IMR-90 (cell line): ENCODE data around the gene ELOVL1. TPM values are rescaled to one million over a fixed set of nuclear protein-coding genes. Genes with fewer than 3 reads are reported as not detected.

Experiments
- ATAC-seq: fragments of 200-7000 bp; cut with Tn5 transposase; 2 replicates; pipeline ENCODE4 v1.9.1; 2020; ENCODE audit warnings: low read depth, mild to moderate bottlenecking, moderate library complexity
- BruUV-seq: library from RNA; stranded (reverse); fragments of 400-500 nt; replicated peaks from 2 replicates; lab custom pipeline; 2021; lab: Mats Ljungman, UMichigan
- CTCF ChIA-PET: fragments of 300-600 bp; formaldehyde crosslinking; extraction: SDS; loops from one replicate; lab custom pipeline; 2021; ENCODE audit warnings: antibody characterized with exemption; lab: Yijun Ruan, JAX
- POLR2A ChIA-PET: fragments of 300-600 bp; sonication (Branson Sonifier 250); formaldehyde crosslinking; loops from one replicate; lab custom pipeline; 2022; ENCODE audit warnings: antibody characterized with exemption; ENCODE audit not compliant: unreplicated experiment; lab: Charles Lee
- DNase-seq: peaks from one replicate; pipeline ENCODE4 v3.0.0; 2013
- H2AFZ ChIP-seq: replicated peaks from 2 replicates; pipeline ENCODE3; 2013; ENCODE audit warnings: low read length, mild to moderate bottlenecking; ENCODE audit not compliant: poor library complexity
- H2AK5ac ChIP-seq: 2 replicates; pipeline ENCODE4 v1.6.1; 2013; ENCODE audit warnings: low read depth, low read length, inconsistent platforms
- H2AK9ac ChIP-seq: replicated peaks from 2 replicates; pipeline ENCODE3; 2013; ENCODE audit warnings: mild to moderate bottlenecking, low read depth, low read length, moderate library complexity; ENCODE audit not compliant: poor library complexity
- H2BK120ac ChIP-seq: 2 replicates; pipeline ENCODE4 v1.6.1; 2013; ENCODE audit warnings: low read depth, low read length, inconsistent platforms
- H2BK15ac ChIP-seq: 3 replicates; pipeline ENCODE4 v1.6.1; 2013; ENCODE audit warnings: low read depth, low read length, inconsistent platforms
- H2BK20ac ChIP-seq: 2 replicates; pipeline ENCODE4 v1.6.1; 2013; ENCODE audit warnings: low read depth, mild to moderate bottlenecking, inconsistent platforms, low read length, moderate library complexity
- H2BK5ac ChIP-seq: 2 replicates; pipeline ENCODE4 v1.6.1; 2013; ENCODE audit warnings: mild to moderate bottlenecking, low read depth, low read length, inconsistent platforms; ENCODE audit not compliant: poor library complexity, severe bottlenecking
- H3K14ac ChIP-seq: replicated peaks from 2 replicates; pipeline ENCODE4 v1.6.1; 2013; ENCODE audit warnings: low read depth, low read length, inconsistent platforms
- H3K18ac ChIP-seq: 2 replicates; pipeline ENCODE4 v1.6.1; 2013; ENCODE audit warnings: low read depth, low read length, control low read depth
- H3K23ac ChIP-seq: 2 replicates; pipeline ENCODE4 v1.6.1; 2013; ENCODE audit warnings: low read depth, low read length, inconsistent platforms
- H3K27ac ChIP-seq: 2 replicates; pipeline ENCODE4 v1.5.1; 2013; ENCODE audit warnings: mild to moderate bottlenecking, control low read depth, low read length; ENCODE audit not compliant: insufficient read depth
- H3K27me3 ChIP-seq: 2 replicates; pipeline ENCODE4 v1.6.1; 2013; ENCODE audit warnings: low read length; ENCODE audit not compliant: control insufficient read depth, insufficient read depth
- H3K36me3 ChIP-seq: 2 replicates; pipeline ENCODE4 v1.6.1; 2013; ENCODE audit warnings: low read length, mixed read lengths; ENCODE audit not compliant: control insufficient read depth, insufficient read depth
- H3K4ac ChIP-seq: 2 replicates; pipeline ENCODE4 v1.6.1; 2013; ENCODE audit warnings: low read depth, low read length, inconsistent platforms
- H3K4me1 ChIP-seq: 2 replicates; pipeline ENCODE4 v1.6.1; 2013; ENCODE audit warnings: low read length, mixed read lengths; ENCODE audit not compliant: control insufficient read depth, insufficient read depth
- H3K4me2 ChIP-seq: 2 replicates; pipeline ENCODE4 v1.6.1; 2013; ENCODE audit warnings: low read depth, mild to moderate bottlenecking, control low read depth, low read length, moderate library complexity
- H3K4me3 ChIP-seq: 2 replicates; pipeline ENCODE4 v1.5.1; 2013; ENCODE audit warnings: low read depth, mild to moderate bottlenecking, control low read depth, low read length, moderate library complexity; ENCODE audit not compliant: insufficient read depth
- H3K56ac ChIP-seq: 2 replicates; pipeline ENCODE4 v1.6.1; 2013; ENCODE audit warnings: low read length, inconsistent platforms; ENCODE audit not compliant: insufficient read depth; ENCODE audit errors: extremely low read depth
- H3K79me1 ChIP-seq, 2 experiments: 2 replicates each; pipeline ENCODE4 v1.6.1; 2013; ENCODE audit warnings: low read length in 2 of 2, inconsistent platforms in 1 of 2, low read depth in 1 of 2
- H3K9ac ChIP-seq: 2 replicates; pipeline ENCODE4 v1.6.1; 2013; ENCODE audit warnings: low read depth, low read length, control low read depth
- H3K9me1 ChIP-seq: 2 replicates; pipeline ENCODE4 v1.6.1; 2013; ENCODE audit warnings: low read length, inconsistent platforms; ENCODE audit not compliant: insufficient read depth
- H3K9me3 ChIP-seq: 2 replicates; pipeline ENCODE4 v1.6.1; 2013; ENCODE audit warnings: low read length; ENCODE audit not compliant: control insufficient read depth, insufficient read depth
- H4K20me1 ChIP-seq: 2 replicates; pipeline ENCODE4 v1.6.1; 2013; ENCODE audit warnings: low read length, inconsistent platforms; ENCODE audit not compliant: insufficient read depth
- H4K5ac ChIP-seq: 2 replicates; pipeline ENCODE4 v1.6.1; 2013; ENCODE audit warnings: mild to moderate bottlenecking, low read depth, low read length, control low read depth
- H4K8ac ChIP-seq, 2 experiments: 2 replicates each; pipeline ENCODE4 v1.6.1; 2013; ENCODE audit warnings: low read depth in 2 of 2, low read length in 2 of 2, control low read depth in 1 of 2, inconsistent platforms in 1 of 2
- H4K91ac ChIP-seq: 2 replicates; pipeline ENCODE4 v1.6.1; 2013; ENCODE audit warnings: low read depth, low read length, inconsistent platforms; ENCODE audit not compliant: insufficient read depth
- BHLHE40 ChIP-seq: fragments of 150-350 bp; IDR thresholded peaks from 2 replicates; pipeline ENCODE4 v1.6.1; 2016; ENCODE audit warnings: mild to moderate bottlenecking, low read depth, low read length
- CEBPB ChIP-seq: IDR thresholded peaks from 2 replicates; pipeline ENCODE4 v1.6.1; 2012; ENCODE audit warnings: low read depth, low read length, improper control_type of control experiment
- CHD1 ChIP-seq: IDR thresholded peaks from 2 replicates; pipeline ENCODE4 v1.6.1; 2012; ENCODE audit warnings: low read depth, low read length, improper control_type of control experiment
- CTCF ChIP-seq: conservative IDR thresholded peaks from 2 replicates; pipeline ENCODE4 v1.5.1; 2012; ENCODE audit warnings: mild to moderate bottlenecking, low read depth, low read length, improper control_type of control experiment
- ELK1 ChIP-seq: fragments of 150-350 bp; IDR thresholded peaks from 2 replicates; pipeline ENCODE4 v1.6.1; 2016; ENCODE audit warnings: low read depth, mild to moderate bottlenecking, low read length, moderate library complexity, borderline replicate concordance
- FOS ChIP-seq: fragments of 150-350 bp; IDR thresholded peaks from 2 replicates; pipeline ENCODE4 v1.6.1; 2016; ENCODE audit warnings: low read depth, low read length
- MAFK ChIP-seq: IDR thresholded peaks from 2 replicates; pipeline ENCODE4 v1.6.1; 2012; ENCODE audit warnings: low read depth, low read length, improper control_type of control experiment
- MAZ ChIP-seq: IDR thresholded peaks from 2 replicates; pipeline ENCODE4 v1.6.1; 2012; ENCODE audit warnings: low read depth, mild to moderate bottlenecking, low read length, improper control_type of control experiment, moderate library complexity, borderline replicate concordance
- MXI1 ChIP-seq: IDR thresholded peaks from 2 replicates; pipeline ENCODE4 v1.6.1; 2012; ENCODE audit warnings: low read depth, mild to moderate bottlenecking, low read length, moderate library complexity, borderline replicate concordance
- NFE2L2 ChIP-seq: fragments of 150-350 bp; IDR thresholded peaks from 2 replicates; pipeline ENCODE4 v1.6.1; 2016; ENCODE audit warnings: low read depth, mild to moderate bottlenecking, low read length
- POLR2A ChIP-seq: IDR thresholded peaks from 2 replicates; pipeline ENCODE4 v1.6.1; 2012; ENCODE audit warnings: mild to moderate bottlenecking, low read depth, low read length
- RAD21 ChIP-seq: IDR thresholded peaks from 2 replicates; pipeline ENCODE4 v1.6.1; 2012; ENCODE audit warnings: low read length, improper control_type of control experiment
- RCOR1 ChIP-seq: IDR thresholded peaks from 2 replicates; pipeline ENCODE4 v1.6.1; 2012; ENCODE audit warnings: mild to moderate bottlenecking, low read length, improper control_type of control experiment; ENCODE audit not compliant: insufficient replicate concordance
- RFX5 ChIP-seq: IDR thresholded peaks from 2 replicates; pipeline ENCODE4 v1.8.0; 2012; ENCODE audit warnings: low read depth, mild to moderate bottlenecking, low read length, moderate library complexity
- SMC3 ChIP-seq: fragments of 150-350 bp; IDR thresholded peaks from 2 replicates; pipeline ENCODE4 v1.6.1; 2016; ENCODE audit warnings: low read depth, mild to moderate bottlenecking, antibody characterized with exemption, low read length, moderate library complexity
- WGBS, 2 experiments: methylation state at CpG; one replicate each; pipeline versions ENCODE4 v1.1.5 to v1.1.7; 2013; ENCODE audit warnings: missing lambda C conversion rate in 2 of 2; ENCODE audit not compliant: insufficient read length in 1 of 2; ENCODE audit errors: extremely low coverage in 2 of 2; 5-methylcytosine and 5-hydroxymethylcytosine counted together
- dilution Hi-C: fragments of 300-500 bp; cut with HindIII; formaldehyde crosslinking; loops from one replicate; pipeline ENCODE4 v1.14.3; 2018; ENCODE audit warnings: low sequenced_read_pairs; ENCODE audit not compliant: unreplicated experiment
- in situ Hi-C: fragments of 300-500 bp; cut with MboI; formaldehyde crosslinking; loops from 3 replicates; pipeline ENCODE4 v1.14.3; 2019; ENCODE audit warnings: low sequenced_read_pairs, inconsistent platforms, mixed read lengths
- intact Hi-C: fragments of 100-400 bp; cut with micrococcal nuclease; formaldehyde crosslinking; loops from 2 replicates; pipeline ENCODE4 v1.10.0; 2022
- polyA plus RNA-seq, 3 experiments: library from polyadenylated mRNA; depleted of rRNA; stranded (reverse); fragments of >200 nt; gene quantifications; 2 replicates each; pipeline ENCODE4 v1.2.3, GENCODE V29; 2012; ENCODE audit warnings: low replicate concordance in 1 of 3
- total RNA-seq: library from RNA; depleted of rRNA; stranded (reverse); fragments of >200 nt; gene quantifications from 2 replicates; pipeline ENCODE4 v1.2.3, GENCODE V29; 2012
- TF ChIP-seq, protein P1 (sequence below): fragments of 150-350 bp; IDR thresholded peaks from 2 replicates; pipeline ENCODE4 v1.6.1; 2017; ENCODE audit warnings: mild to moderate bottlenecking, antibody characterized with exemption, low read length, low read depth

The ELOVL1 gene
- total and polyA plus RNA-seq, 2 of the 4 experiments (the other 2 are of a cell fraction), result 88.9 to 211 TPM

DNA sequence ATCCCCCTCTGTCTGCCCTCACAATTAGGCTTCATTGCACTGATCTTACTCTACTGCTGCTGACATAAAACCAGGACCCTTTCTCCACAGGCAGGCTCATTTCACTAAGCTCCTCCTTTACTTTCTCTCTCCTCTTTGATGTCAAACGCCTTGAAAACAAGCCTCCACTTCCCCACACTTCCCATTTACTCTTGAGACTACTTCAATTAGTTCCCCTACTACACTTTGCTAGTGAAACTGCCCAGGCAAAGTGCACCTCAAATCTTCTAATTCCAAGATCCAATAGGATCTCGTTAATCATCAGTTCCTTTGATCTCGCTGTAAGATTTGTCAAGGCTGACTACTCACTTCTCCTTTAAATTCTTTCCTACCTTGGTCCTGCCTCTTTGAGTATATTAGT, 14.9 kb downstream of the ELOVL1 start:
- 40% methylated on average over 1 of the region's 3 CpGs; no CpG with 5 or more reads in 1 of the 2 experiments for WGBS, 2 experiments
- H3K14ac ChIP-seq, result no peak overlapping the region
- no peak overlapping the region for H2AFZ ChIP-seq
- H4K91ac ChIP-seq, result peak overlapping the region; percentile 9; the same call in 1 of the 2 replicates
- peaks cover 3% of the 10 kb centered on the region; the same call in 1 of the 2 replicates for H4K20me1 ChIP-seq
- no peak for TF ChIP-seq NFE2L2
- TF ChIP-seq SMC3, result no peak
- no peak for TF ChIP-seq BHLHE40
- TF ChIP-seq ELK1, result no peak
- TF ChIP-seq MAZ, result no peak
- TF ChIP-seq, protein P1, sequence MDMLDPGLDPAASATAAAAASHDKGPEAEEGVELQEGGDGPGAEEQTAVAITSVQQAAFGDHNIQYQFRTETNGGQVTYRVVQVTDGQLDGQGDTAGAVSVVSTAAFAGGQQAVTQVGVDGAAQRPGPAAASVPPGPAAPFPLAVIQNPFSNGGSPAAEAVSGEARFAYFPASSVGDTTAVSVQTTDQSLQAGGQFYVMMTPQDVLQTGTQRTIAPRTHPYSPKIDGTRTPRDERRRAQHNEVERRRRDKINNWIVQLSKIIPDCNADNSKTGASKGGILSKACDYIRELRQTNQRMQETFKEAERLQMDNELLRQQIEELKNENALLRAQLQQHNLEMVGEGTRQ, result no peak
- TF ChIP-seq CEBPB, result no peak
- no peak for TF ChIP-seq CHD1
- TF ChIP-seq MAFK, result no peak
- TF ChIP-seq POLR2A, result no peak
- no peak for TF ChIP-seq MXI1
- no peak for TF ChIP-seq RCOR1
- TF ChIP-seq CTCF, result no peak
- no peak for TF ChIP-seq RAD21
- no peak for TF ChIP-seq FOS
- TF ChIP-seq RFX5, result no peak
- H3K4me3 ChIP-seq, result no peak overlapping the region
- no peak overlapping the region for H3K4me2 ChIP-seq
- H2BK15ac ChIP-seq, result peak overlapping the region; percentile 72; the same call in 1 of the 3 replicates
- H3K79me1 ChIP-seq, result peaks cover 0 to 2% of the 10 kb centered on the region in 2 experiments; a peak in 2 of 4 replicates
- in situ Hi-C loops (loop anchor here (10.0 kb wide), 1 partner anchor 118 kb away; no protein-coding TSS in a partner anchor), dilution Hi-C loops (no loop called here), intact Hi-C loops (no loop called here)
- H3K9ac ChIP-seq, result no peak overlapping the region
- H3K36me3 ChIP-seq, result no peaks in the 10 kb centered on the region
- ATAC-seq (no peak), DNase-seq (no peak)
- ChIA-PET POLR2A (interaction anchor here (0.6 kb wide), 1 partner anchor 146 kb away, joined by 5 read pairs; no protein-coding TSS in a partner anchor), CTCF (no interaction called here)
- H2BK20ac ChIP-seq, result 0 out of 2 replicates have a peak overlapping the region, but pooled peaks have one; percentile 18
- H3K56ac ChIP-seq, result no peak overlapping the region
- H3K4ac ChIP-seq, result no peak overlapping the region
- H3K23ac ChIP-seq, result no peak overlapping the region
- H2AK9ac ChIP-seq, result no peak overlapping the region
- H2BK5ac ChIP-seq, result peak overlapping the region; percentile 9
- H3K18ac ChIP-seq, result no peak overlapping the region
- no peaks in the 10 kb centered on the region for H3K9me3 ChIP-seq
- no peak overlapping the region for H4K8ac ChIP-seq
- peaks cover 13% of the 10 kb centered on the region for H3K9me1 ChIP-seq
- H3K27me3 ChIP-seq, result 0 out of 2 replicates have a peak, but pooled peaks cover 5% of the 10 kb centered on the region
- H3K4me1 ChIP-seq, result peaks cover 18% of the 10 kb centered on the region
- H2BK120ac ChIP-seq, result peak overlapping the region; percentile 34; the same call in 1 of the 2 replicates
- H2AK5ac ChIP-seq, result peak overlapping the region; percentile 87; the same call in 1 of the 2 replicates
- BruUV-seq, result no TSS peak
- H3K27ac ChIP-seq, result no peak overlapping the region
- H4K5ac ChIP-seq, result no peak overlapping the region
